ENCODE results near the gene LSM10. TPM values are rescaled to one million over a fixed set of nuclear protein-coding genes. Genes with fewer than 3 reads are reported as not detected.
A peak's percentile ranks its signal among the peaks of the same experiment; 100 is the strongest.

Gene LSM10
- total and polyA plus RNA-seq, 9 of the 15 experiments (the other 6 are each of a cell fraction or from before 2014, with no cell fraction given), result 13.2 to 146 (median 68.9) TPM

- TF ChIP-seq PRPF4 (IDR thresholded peaks at IDR 0.05; ENCODE audit: insufficient read depth, low read depth, low read length, poor library complexity, severe bottlenecking), result peak; percentile 24
- no peak for TF ChIP-seq KLF6 (CRISPR knock-in tag; IDR thresholded peaks at IDR 0.05; ENCODE audit: borderline replicate concordance)
- TF ChIP-seq ARID2 (IDR thresholded peaks at IDR 0.05), result no peak
- no peak for TF ChIP-seq KLF10 (CRISPR knock-in tag; IDR thresholded peaks at IDR 0.05)
- peak; percentile 64; the same call in 1 of the 2 replicates for TF ChIP-seq NCOA1 (IDR thresholded peaks at IDR 0.05; ENCODE audit: low read depth)
- no peak; the same call in 1 of the 2 replicates for TF ChIP-seq CBX1 (IDR thresholded peaks at IDR 0.05; ENCODE audit: low read depth)
- no peak for TF ChIP-seq NELFE (IDR thresholded peaks at IDR 0.05; ENCODE audit: insufficient read depth, insufficient read length)
- TF ChIP-seq ZNF609 (CRISPR knock-in tag; IDR thresholded peaks at IDR 0.05; ENCODE audit: borderline replicate concordance), result peak; percentile 19; the same call in 1 of the 2 replicates
- no peak for TF ChIP-seq ZBTB5 (IDR thresholded peaks at IDR 0.05)
- TF ChIP-seq MYC (IDR thresholded peaks at IDR 0.05; ENCODE audit: low read depth, low read length), result peak; percentile 92
- TF ChIP-seq MYC (CRISPR knock-in tag; IDR thresholded peaks at IDR 0.05; ENCODE audit: borderline replicate concordance, low read depth), result 0 out of 2 replicates have a peak, but pooled peaks have one; percentile 59
- peak; percentile 18 for TF ChIP-seq SMARCA4 (IDR thresholded peaks at IDR 0.05)
- no peak for TF ChIP-seq U2AF2 (optimal IDR thresholded peaks at IDR 0.05; ENCODE audit: low read depth, low read length)
- TF ChIP-seq ZNF561 (CRISPR knock-in tag; conservative IDR thresholded peaks at IDR 0.05), result no peak
- no peak for TF ChIP-seq HNRNPUL1 (IDR thresholded peaks at IDR 0.05; ENCODE audit: low read length)
- TF ChIP-seq BRCA1 (IDR thresholded peaks at IDR 0.05), result no peak
- TF ChIP-seq BRCA1 (CRISPR knock-in tag; IDR thresholded peaks at IDR 0.05), result no peak
- peak; percentile 94 for TF ChIP-seq GTF2E2 (tag; IDR thresholded peaks at IDR 0.05)
- no peak; the same call in 1 of the 2 replicates for TF ChIP-seq ZNF431 (CRISPR knock-in tag; IDR thresholded peaks at IDR 0.05)
- peak in 1 of 2 experiments; percentile 92; a peak in 2 of 4 replicates for TF ChIP-seq TEAD1 (CRISPR knock-in tag; IDR thresholded peaks at IDR 0.05)
- no peak for TF ChIP-seq RUNX1 (IDR thresholded peaks at IDR 0.05; ENCODE audit: low read depth)
- no peak for TF ChIP-seq ARHGAP35 (IDR thresholded peaks at IDR 0.05; ENCODE audit: partially characterized antibody)
- TF ChIP-seq CTBP1 (IDR thresholded peaks at IDR 0.05; ENCODE audit: borderline replicate concordance), result no peak; the same call in none of the 2 replicates
These were observed at the start of gene LSM10 (continued) for GRCh38 chr1:36397378-36398230.

Measured in K562 (cell line).